HEK293 (cell line): Measurements from ENCODE around the gene TNKS2.
A peak's percentile ranks its signal among the peaks of the same experiment; 100 is the strongest.

Source experiments
- CTCF ChIA-PET: fragments of 350-600 bp; formaldehyde crosslinking; extraction: SDS; loops from one replicate; lab custom pipeline; 2021; ENCODE audit warnings: antibody characterized with exemption; lab: Yijun Ruan, JAX
- POLR2A ChIA-PET: fragments of 300-600 bp; formaldehyde crosslinking; extraction: SDS; loops from one replicate; lab custom pipeline; 2020; ENCODE audit warnings: antibody characterized with exemption, inconsistent platforms; lab: Yijun Ruan, JAX
- H3K27ac ChIP-seq: fragments of 200-500 bp; sonication (Bioruptor generic); 2 replicates; pipeline ENCODE4 v1.5.1; 2014; ENCODE audit warnings: low read depth, low read length, control low read depth, inconsistent platforms; ENCODE audit errors: extremely low read depth
- H3K36me3 ChIP-seq, 2 experiments: fragments of 200-500 bp in 1 of 2; sonication (Bioruptor generic) in 1 of 2; 1 replicate in 1 of 2; 2 replicates in 1 of 2; pipeline ENCODE4 v1.5.1; 2014 to 2017; ENCODE audit warnings: inconsistent platforms in 2 of 2, low read length in 2 of 2; ENCODE audit not compliant: control insufficient read depth in 2 of 2, insufficient read depth in 1 of 2
- H3K4me1 ChIP-seq: fragments of 200-500 bp; sonication (Bioruptor generic); 2 replicates; pipeline ENCODE4 v1.5.1; 2014; ENCODE audit warnings: mild to moderate bottlenecking, low read length, inconsistent platforms; ENCODE audit not compliant: control insufficient read depth, insufficient read depth
- H3K4me3 ChIP-seq: 2 replicates; pipeline ENCODE4 v1.5.1; 2011; ENCODE audit warnings: low read depth, mild to moderate bottlenecking, control low read depth, low read length, moderate library complexity
- H3K9me3 ChIP-seq: fragments of 200-500 bp; sonication (Bioruptor generic); 2 replicates; pipeline ENCODE4 v1.5.1; 2014; ENCODE audit warnings: low read depth, low read length, inconsistent platforms; ENCODE audit not compliant: control insufficient read depth, insufficient read depth
- GLI4 ChIP-seq: fragments of 450-650 bp; formaldehyde crosslinking; IDR thresholded peaks from 2 replicates; pipeline ENCODE4 v1.5.1; 2016; ENCODE audit warnings: missing biosample characterization, missing genetic modification characterization
- GLIS1 ChIP-seq: fragments of 450-650 bp; formaldehyde crosslinking; IDR thresholded peaks from 2 replicates; pipeline ENCODE4 v1.5.1; 2016; ENCODE audit warnings: missing biosample characterization, missing genetic modification characterization
- HOXC10 ChIP-seq: sonication (generic); formaldehyde crosslinking; IDR thresholded peaks from 2 replicates; pipeline ENCODE4 v1.8.1; 2023; ENCODE audit warnings: mild to moderate bottlenecking, missing genetic modification reagents
- PRDM10 ChIP-seq: fragments of 450-650 bp; formaldehyde crosslinking; IDR thresholded peaks from 2 replicates; pipeline ENCODE4 v1.5.1; 2016; ENCODE audit warnings: missing biosample characterization, missing genetic modification characterization
- SP2 ChIP-seq: fragments of 450-650 bp; formaldehyde crosslinking; IDR thresholded peaks from 2 replicates; pipeline ENCODE4 v1.5.1; 2016; ENCODE audit warnings: missing biosample characterization, missing genetic modification characterization
- TRIM28 ChIP-seq: IDR thresholded peaks from 2 replicates; pipeline ENCODE4 v1.6.1; 2011; ENCODE audit warnings: low read length, control low read depth, borderline replicate concordance
- ZBTB1 ChIP-seq: fragments of 450-650 bp; formaldehyde crosslinking; IDR thresholded peaks from 2 replicates; pipeline ENCODE4 v1.5.1; 2016; ENCODE audit warnings: missing biosample characterization, missing genetic modification characterization
- ZBTB17 ChIP-seq: fragments of 450-650 bp; formaldehyde crosslinking; IDR thresholded peaks from 2 replicates; pipeline ENCODE4 v1.5.1; 2016; ENCODE audit warnings: missing biosample characterization, missing genetic modification characterization
- ZFP69B ChIP-seq: fragments of 450-650 bp; formaldehyde crosslinking; IDR thresholded peaks from 2 replicates; pipeline ENCODE4 v1.5.1; 2016; ENCODE audit warnings: missing biosample characterization, missing genetic modification characterization
- ZNF2 ChIP-seq: fragments of 450-650 bp; formaldehyde crosslinking; IDR thresholded peaks from 2 replicates; pipeline ENCODE4 v1.5.1; 2016; ENCODE audit warnings: missing biosample characterization, missing genetic modification characterization
- ZNF239 ChIP-seq: fragments of 450-650 bp; formaldehyde crosslinking; IDR thresholded peaks from 2 replicates; pipeline ENCODE4 v1.5.1; 2016; ENCODE audit warnings: missing biosample characterization, missing genetic modification characterization
- ZNF350 ChIP-seq: fragments of 450-650 bp; formaldehyde crosslinking; IDR thresholded peaks from 2 replicates; pipeline ENCODE4 v1.5.0; 2017; ENCODE audit warnings: missing biosample characterization, mild to moderate bottlenecking, missing genetic modification characterization
- ZNF404 ChIP-seq: fragments of 450-650 bp; formaldehyde crosslinking; IDR thresholded peaks from 2 replicates; pipeline ENCODE4 v1.5.1; 2017; ENCODE audit warnings: missing biosample characterization, missing genetic modification characterization
- ZNF416 ChIP-seq: fragments of 450-650 bp; formaldehyde crosslinking; IDR thresholded peaks from 2 replicates; pipeline ENCODE4 v1.5.1; 2016; ENCODE audit warnings: missing biosample characterization, missing genetic modification characterization
- ZNF423 ChIP-seq: fragments of 450-650 bp; formaldehyde crosslinking; IDR thresholded peaks from 2 replicates; pipeline ENCODE4 v1.5.1; 2016; ENCODE audit warnings: missing biosample characterization, missing genetic modification characterization
- ZNF473 ChIP-seq: fragments of 450-650 bp; formaldehyde crosslinking; IDR thresholded peaks from 2 replicates; pipeline ENCODE4 v1.5.1; 2017; ENCODE audit warnings: missing biosample characterization, missing genetic modification characterization
- ZNF510 ChIP-seq: fragments of 450-650 bp; formaldehyde crosslinking; IDR thresholded peaks from 2 replicates; pipeline ENCODE4 v1.5.1; 2018; ENCODE audit warnings: mild to moderate bottlenecking, missing genetic modification characterization, missing biosample characterization; ENCODE audit not compliant: insufficient replicate concordance
- ZNF530 ChIP-seq: fragments of 450-650 bp; formaldehyde crosslinking; IDR thresholded peaks from 2 replicates; pipeline ENCODE4 v1.5.1; 2016; ENCODE audit warnings: low read depth, missing biosample characterization, missing genetic modification characterization
- ZNF558 ChIP-seq: fragments of 450-650 bp; formaldehyde crosslinking; IDR thresholded peaks from 2 replicates; pipeline ENCODE4 v1.5.1; 2016; ENCODE audit warnings: missing biosample characterization, missing genetic modification characterization
- ZNF629 ChIP-seq: fragments of 450-650 bp; formaldehyde crosslinking; IDR thresholded peaks from 2 replicates; pipeline ENCODE4 v1.5.1; 2017; ENCODE audit warnings: missing biosample characterization, missing genetic modification characterization
- ZNF777 ChIP-seq: fragments of 450-650 bp; formaldehyde crosslinking; IDR thresholded peaks from 2 replicates; pipeline ENCODE4 v1.5.1; 2017; ENCODE audit warnings: missing biosample characterization, missing genetic modification characterization, borderline replicate concordance
- ZNF785 ChIP-seq: fragments of 450-650 bp; formaldehyde crosslinking; IDR thresholded peaks from 2 replicates; pipeline ENCODE4 v1.5.1; 2016; ENCODE audit warnings: missing biosample characterization, missing genetic modification characterization
- ZSCAN23 ChIP-seq: fragments of 450-650 bp; formaldehyde crosslinking; IDR thresholded peaks from 2 replicates; pipeline ENCODE4 v1.5.1; 2016; ENCODE audit warnings: missing biosample characterization, missing genetic modification characterization
- TF ChIP-seq, protein P1 (sequence below): fragments of 450-650 bp; formaldehyde crosslinking; IDR thresholded peaks from 2 replicates; pipeline ENCODE4; 2016; ENCODE audit warnings: missing biosample characterization, missing genetic modification characterization
- TF ChIP-seq, protein P2 (sequence below): fragments of 450-650 bp; formaldehyde crosslinking; IDR thresholded peaks from 2 replicates; pipeline ENCODE4 v1.5.1; 2017; ENCODE audit warnings: missing biosample characterization, missing genetic modification characterization
- TF ChIP-seq, protein P3 (sequence below): fragments of 450-650 bp; IDR thresholded peaks from 2 replicates; pipeline ENCODE4 v1.5.1; 2018; ENCODE audit warnings: missing biosample characterization, mild to moderate bottlenecking, missing genetic modification characterization

Gene TNKS2

GRCh38 chr10:91883549-91884444 is 85.6 kb downstream of the TNKS2 start (continued):
- no peak for TF ChIP-seq ZNF785 (tag by site-specific recombination)
- peak; percentile 30; the same call in 1 of the 2 replicates for TF ChIP-seq ZNF2 (tag by site-specific recombination)
- peak; percentile 9; the same call in 1 of the 2 replicates for TF ChIP-seq SP2 (tag by site-specific recombination)
- TF ChIP-seq PRDM10 (tag by site-specific recombination): peak; percentile 56; the same call in 1 of the 2 replicates
- peak; percentile 94 for TF ChIP-seq ZFP69B (tag by site-specific recombination)
- no peak for TF ChIP-seq ZNF416 (tag by site-specific recombination)
- peak; percentile 92 for TF ChIP-seq GLIS1 (tag by site-specific recombination)

DNA sequence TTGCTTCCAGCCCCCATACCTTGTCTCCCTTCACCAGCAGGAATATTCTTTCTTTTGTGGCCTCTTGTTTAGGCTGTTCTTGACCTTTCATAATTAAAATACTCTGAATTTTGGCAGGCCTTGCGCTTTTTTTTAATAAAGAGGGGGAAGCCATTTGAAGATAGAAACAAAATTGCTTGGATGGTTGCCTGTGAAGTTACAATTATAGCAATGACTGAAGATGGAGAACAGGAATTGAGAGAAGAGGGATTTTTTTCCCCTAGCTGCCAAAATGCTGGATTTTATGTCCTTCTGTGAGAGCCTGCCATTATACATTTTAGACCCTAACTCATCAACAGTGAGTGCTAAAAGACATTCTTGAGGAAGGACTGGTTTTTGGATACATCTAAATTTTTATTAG is 86.3 kb downstream of the TNKS2 start:
- peaks cover 30% of the 10 kb centered on the region for H3K4me1 ChIP-seq
- POLR2A ChIA-PET: interaction anchor here (0.7 to 1.1 kb wide), 2 partner anchors 24 to 47 kb away, joined by 4 to 5 read pairs; partner anchors contain the start of gene FGFBP3
- CTCF ChIA-PET: interaction anchor here (1.1 to 2.7 kb wide), 3 partner anchors 9 to 28 kb away, joined by 4 to 7 read pairs (median 4); no protein-coding TSS in a partner anchor
- no peak overlapping the region for H3K4me3 ChIP-seq
- H3K9me3 ChIP-seq: no peaks in the 10 kb centered on the region
- peak overlapping the region; percentile 88 for H3K27ac ChIP-seq
- TF ChIP-seq ZFP69B (tag by site-specific recombination): no peak
- TF ChIP-seq ZNF473 (tag by site-specific recombination): no peak
- TF ChIP-seq ZNF629 (tag by site-specific recombination): no peak
- TF ChIP-seq ZBTB17 (tag by site-specific recombination): no peak
- TF ChIP-seq GLI4 (tag by site-specific recombination): no peak
- TF ChIP-seq, protein P1, sequence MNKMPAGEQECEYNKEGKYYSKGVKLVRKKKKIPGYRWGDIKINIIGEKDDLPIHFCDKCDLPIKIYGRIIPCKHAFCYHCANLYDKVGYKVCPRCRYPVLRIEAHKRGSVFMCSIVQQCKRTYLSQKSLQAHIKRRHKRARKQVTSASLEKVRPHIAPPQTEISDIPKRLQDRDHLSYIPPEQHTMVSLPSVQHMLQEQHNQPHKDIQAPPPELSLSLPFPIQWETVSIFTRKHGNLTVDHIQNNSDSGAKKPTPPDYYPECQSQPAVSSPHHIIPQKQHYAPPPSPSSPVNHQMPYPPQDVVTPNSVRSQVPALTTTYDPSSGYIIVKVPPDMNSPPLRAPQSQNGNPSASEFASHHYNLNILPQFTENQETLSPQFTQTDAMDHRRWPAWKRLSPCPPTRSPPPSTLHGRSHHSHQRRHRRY (tag by site-specific recombination): no peak
- no peak for TF ChIP-seq TRIM28
- TF ChIP-seq, protein P2, sequence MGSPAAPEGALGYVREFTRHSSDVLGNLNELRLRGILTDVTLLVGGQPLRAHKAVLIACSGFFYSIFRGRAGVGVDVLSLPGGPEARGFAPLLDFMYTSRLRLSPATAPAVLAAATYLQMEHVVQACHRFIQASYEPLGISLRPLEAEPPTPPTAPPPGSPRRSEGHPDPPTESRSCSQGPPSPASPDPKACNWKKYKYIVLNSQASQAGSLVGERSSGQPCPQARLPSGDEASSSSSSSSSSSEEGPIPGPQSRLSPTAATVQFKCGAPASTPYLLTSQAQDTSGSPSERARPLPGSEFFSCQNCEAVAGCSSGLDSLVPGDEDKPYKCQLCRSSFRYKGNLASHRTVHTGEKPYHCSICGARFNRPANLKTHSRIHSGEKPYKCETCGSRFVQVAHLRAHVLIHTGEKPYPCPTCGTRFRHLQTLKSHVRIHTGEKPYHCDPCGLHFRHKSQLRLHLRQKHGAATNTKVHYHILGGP (tag by site-specific recombination): no peak
- no peak for TF ChIP-seq ZNF510
- no peak for TF ChIP-seq ZBTB1
- TF ChIP-seq ZNF350 (tag by site-specific recombination): no peak
- no peak for TF ChIP-seq ZSCAN23
- TF ChIP-seq ZNF423 (tag by site-specific recombination): no peak
- TF ChIP-seq ZNF558 (tag by site-specific recombination): no peak
- TF ChIP-seq, protein P3, sequence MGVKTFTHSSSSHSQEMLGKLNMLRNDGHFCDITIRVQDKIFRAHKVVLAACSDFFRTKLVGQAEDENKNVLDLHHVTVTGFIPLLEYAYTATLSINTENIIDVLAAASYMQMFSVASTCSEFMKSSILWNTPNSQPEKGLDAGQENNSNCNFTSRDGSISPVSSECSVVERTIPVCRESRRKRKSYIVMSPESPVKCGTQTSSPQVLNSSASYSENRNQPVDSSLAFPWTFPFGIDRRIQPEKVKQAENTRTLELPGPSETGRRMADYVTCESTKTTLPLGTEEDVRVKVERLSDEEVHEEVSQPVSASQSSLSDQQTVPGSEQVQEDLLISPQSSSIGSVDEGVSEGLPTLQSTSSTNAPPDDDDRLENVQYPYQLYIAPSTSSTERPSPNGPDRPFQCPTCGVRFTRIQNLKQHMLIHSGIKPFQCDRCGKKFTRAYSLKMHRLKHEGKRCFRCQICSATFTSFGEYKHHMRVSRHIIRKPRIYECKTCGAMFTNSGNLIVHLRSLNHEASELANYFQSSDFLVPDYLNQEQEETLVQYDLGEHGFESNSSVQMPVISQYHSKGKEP (tag by site-specific recombination): no peak
- no peak for TF ChIP-seq ZNF530 (tag by site-specific recombination)
- TF ChIP-seq ZNF404 (tag by site-specific recombination): no peak
- no peak for TF ChIP-seq HOXC10
- TF ChIP-seq ZNF777 (tag by site-specific recombination): no peak
- no peak for TF ChIP-seq ZNF239 (tag by site-specific recombination)
- H3K36me3 ChIP-seq: no peaks in the 10 kb centered on the region
